Erythroblast (primary cell): ENCODE data around the gene CPXM2.

Source experiments
- GATA1 ChIP-seq: IDR thresholded peaks from 2 replicates; pipeline ENCODE4 v1.6.1; 2011; ENCODE audit warnings: low read depth, mild to moderate bottlenecking, control low read depth, low read length, moderate library complexity
- POLR2A ChIP-seq: IDR thresholded peaks from 2 replicates; pipeline ENCODE4 v1.6.1; 2011; ENCODE audit warnings: mild to moderate bottlenecking, low read length

GRCh38 chr10:123886292-123886691 lies 5.3 kb downstream of the CPXM2 start:
- TF ChIP-seq POLR2A (no peak), GATA1 (no peak)
